GM19240 (cell line): ENCODE measurements around the gene CLCN1.

ENCODE experiments used
- DNase-seq: peaks from one replicate; pipeline ENCODE4 v3.0.0; 2011; ENCODE audit warnings: low spot score; ENCODE audit not compliant: insufficient read length

The CLCN1 gene

DNA sequence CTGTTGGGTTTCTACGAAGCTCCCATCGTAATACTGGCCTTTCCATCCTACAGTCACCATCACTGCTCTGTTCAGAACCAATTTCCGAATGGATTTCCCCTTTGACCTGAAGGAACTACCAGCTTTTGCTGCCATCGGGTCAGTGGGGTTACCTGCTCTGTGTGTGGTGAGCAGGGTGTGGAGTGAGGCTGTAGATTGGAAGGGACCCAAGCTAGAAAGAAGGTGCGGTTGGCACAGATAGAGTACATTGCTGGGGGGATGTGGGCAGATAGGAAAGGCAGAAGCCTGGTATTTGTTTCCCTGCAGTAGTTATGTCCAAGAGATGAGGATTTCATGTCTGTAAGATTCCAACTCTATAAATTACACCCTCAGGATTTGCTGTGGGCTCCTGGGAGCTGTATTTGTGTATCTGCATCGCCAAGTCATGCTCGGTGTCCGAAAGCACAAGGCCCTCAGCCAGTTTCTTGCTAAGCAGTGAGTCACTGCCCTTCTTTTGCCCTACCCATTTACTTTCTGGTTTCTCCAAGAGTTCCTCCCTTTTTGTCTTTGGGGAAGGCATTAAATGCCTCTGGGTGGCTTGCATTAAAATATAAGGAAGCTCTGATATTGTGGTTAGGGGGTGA lies 15.4 kb downstream of the CLCN1 start:
- no peak for DNase-seq

DNA sequence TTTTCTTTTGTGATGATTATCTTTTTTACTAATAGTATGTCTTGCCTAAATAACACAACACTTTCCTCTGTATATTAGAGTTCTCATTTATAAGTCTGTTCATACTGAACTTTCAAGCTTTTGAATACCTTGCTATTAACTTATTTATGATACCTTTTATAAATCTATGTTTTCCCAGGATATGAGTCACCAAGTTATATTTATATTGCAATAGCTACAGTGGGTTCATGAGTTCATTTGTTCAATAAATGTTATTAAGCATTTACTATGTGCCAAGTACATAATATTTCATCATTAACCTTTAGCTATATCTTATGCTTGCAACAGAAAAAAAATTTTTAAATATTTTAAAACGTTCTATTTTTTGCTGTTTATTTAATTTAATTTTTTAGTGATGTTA lies 18.3 kb downstream of the CLCN1 start:
- no peak for DNase-seq

DNA sequence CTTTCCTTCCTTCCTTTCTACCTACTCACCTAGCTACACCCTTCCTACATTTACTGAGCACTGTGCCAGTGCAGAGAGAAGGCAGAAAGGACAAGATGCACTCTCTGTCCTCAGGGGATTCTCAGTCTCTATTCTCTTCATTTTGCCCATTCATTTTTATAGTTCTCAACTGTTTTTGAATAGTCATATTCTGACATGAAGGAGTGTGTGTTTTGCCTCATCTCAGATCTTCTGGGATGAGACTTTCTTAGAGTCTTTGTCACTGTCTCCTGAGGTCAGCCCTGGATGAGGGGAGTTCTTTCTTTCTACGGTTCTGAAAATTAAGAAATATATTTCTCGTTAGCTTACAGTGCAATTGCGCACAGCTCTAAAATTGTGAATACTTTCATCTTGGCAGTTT lies 21.3 kb downstream of the CLCN1 start:
- no peak for DNase-seq

DNA sequence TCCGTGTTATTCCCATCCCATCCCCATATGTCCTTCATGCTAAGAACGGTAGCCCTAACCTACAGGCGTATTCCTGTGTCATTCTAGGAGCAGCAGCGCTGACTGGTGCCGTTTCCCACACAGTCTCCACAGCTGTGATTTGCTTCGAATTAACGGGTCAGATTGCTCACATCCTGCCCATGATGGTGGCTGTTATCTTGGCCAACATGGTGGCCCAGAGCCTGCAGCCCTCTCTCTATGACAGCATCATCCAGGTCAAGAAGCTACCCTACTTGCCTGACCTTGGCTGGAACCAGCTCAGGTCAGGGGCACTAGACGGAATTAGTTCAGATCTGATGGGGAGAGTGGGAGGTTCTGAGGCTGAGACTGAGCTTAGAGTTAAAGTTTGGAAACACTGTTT lies 25.9 kb downstream of the CLCN1 start:
- DNase-seq, result no peak

DNA sequence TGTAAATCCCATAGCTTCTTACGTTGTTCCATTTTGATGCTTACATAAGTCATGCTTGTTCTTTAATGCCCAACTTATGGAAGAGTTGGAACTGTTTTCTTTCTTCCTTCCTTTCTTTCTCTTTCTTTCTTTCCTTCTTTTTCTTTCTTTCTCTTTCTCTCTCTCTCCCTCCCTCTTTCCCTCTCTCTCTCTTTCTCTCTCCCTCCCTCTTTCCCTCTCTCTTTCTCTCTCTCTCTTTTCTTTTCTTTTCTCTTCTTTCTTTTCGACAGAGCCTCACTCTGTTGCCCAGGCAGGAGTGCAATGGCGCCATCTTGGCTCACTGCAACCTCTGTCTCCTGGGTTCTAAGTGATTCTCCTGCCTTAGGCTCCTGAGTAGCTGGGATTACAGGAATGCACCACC lies 27.7 kb downstream of the CLCN1 start:
- DNase-seq, result no peak

DNA sequence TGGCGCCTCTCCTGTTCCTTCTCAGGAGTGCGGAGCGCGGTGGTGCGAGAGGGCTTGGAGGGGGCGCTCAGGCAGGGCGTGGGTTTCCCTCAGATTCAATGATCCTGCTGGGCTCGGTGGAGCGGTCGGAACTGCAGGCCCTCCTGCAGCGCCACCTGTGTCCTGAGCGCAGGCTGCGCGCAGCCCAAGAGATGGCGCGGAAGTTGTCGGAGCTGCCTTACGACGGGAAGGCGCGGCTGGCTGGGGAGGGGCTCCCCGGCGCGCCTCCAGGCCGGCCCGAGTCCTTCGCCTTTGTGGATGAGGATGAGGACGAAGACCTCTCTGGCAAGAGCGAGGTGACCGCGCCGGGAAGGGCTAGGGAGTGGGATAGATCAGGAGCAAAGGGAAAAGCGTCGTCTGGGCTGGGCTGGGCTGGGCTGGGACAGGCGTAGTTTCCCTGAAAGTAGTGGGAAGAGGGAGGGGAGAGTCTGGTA lies 29.6 kb downstream of the CLCN1 start:
- DNase-seq, result no peak

DNA sequence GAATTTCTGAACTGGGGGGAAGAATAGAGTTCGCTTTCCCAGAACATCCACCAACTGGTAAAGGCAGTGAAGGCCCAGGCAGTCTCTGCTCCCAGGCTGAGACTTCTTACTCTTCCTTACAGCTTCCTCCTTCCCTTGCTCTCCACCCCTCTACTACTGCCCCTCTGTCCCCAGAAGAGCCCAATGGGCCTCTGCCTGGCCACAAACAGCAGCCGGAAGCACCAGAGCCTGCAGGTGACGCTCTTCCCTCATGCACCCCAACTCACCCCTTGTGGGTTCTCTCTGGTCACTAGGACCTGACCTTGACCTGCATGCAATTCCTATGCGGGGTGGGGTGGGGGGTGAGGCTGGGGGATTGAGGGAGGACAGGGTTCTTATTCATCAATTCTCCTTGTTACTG lies 30.1 kb downstream of the CLCN1 start:
- DNase-seq, result no peak

DNA sequence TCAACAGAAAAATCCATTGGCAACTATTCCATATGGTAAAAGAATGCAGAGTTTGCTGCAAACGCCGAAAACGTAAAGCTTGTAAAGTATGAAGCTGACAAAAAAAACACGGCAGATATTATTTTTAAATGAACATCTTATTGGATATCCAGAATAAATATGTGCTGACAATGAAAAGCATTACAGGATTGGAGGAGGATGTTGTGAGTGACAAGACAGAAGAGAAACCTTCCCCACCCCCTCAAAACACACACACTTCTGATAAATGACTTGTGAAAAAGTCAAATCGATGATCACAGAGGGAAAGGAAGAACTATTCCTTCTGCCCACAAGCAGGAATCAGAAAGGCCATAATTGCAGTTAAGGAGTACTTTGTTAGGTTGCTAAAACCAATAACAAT lies 32.0 kb downstream of the CLCN1 start:
- DNase-seq, result no peak

DNA sequence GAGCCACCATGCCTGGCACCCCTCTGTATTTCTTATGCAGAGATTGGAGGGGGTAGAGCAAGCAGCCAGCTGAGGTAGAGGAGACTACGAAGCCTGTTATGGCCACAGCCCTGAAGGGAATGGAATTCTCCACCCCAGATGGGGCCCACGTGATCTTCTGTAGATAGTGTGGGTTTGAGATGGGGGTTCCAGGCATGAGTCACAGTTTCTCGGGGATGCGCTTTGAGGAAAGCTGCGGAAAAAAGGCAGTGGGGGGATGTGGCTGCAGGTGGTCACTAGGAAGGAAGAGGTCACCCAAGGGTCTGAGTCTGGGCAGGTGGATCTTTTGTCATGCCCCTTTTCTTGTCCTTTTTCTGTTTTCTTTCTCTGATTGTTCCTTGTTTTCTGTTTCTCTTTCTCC lies 35.1 kb downstream of the CLCN1 start:
- DNase-seq, result no peak

DNA sequence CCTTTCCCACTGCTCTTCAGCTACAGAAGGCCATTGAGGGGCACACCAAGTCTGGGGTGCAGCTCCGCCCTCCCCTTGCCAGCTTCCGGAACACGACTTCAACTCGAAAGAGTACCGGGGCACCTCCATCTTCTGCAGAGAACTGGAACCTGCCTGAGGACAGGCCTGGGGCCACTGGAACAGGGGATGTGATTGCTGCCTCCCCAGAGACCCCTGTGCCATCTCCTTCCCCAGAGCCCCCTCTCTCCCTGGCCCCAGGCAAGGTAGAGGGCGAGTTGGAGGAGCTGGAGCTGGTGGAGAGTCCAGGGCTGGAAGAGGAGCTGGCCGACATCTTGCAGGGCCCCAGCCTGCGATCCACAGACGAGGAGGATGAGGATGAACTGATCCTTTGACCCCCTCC lies 35.7 kb downstream of the CLCN1 start:
- no peak for DNase-seq

DNA sequence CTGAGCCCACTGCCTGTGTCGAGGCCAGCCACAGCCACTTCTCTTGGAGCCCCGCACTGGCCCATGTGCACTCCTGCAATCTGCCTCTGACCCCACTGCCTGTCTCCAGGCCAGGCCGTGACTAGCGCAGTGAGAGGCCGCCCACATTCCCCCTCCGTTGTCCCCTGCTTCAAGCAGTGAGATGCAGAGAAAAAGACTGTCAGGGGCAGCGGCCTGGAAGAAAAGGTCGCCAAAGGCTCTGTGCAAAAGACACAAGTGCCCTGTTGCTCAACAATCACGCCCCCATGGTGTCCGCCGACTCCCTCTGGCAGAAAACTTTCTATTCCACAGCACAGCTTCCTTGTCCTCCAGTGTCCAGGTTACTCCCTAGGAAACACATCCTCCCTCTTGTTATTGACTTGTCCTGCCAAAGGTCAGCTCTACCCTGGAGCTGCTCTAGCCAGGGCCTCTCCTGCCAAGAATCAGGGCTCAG lies 36.7 kb downstream of the CLCN1 start:
- no peak for DNase-seq

DNA sequence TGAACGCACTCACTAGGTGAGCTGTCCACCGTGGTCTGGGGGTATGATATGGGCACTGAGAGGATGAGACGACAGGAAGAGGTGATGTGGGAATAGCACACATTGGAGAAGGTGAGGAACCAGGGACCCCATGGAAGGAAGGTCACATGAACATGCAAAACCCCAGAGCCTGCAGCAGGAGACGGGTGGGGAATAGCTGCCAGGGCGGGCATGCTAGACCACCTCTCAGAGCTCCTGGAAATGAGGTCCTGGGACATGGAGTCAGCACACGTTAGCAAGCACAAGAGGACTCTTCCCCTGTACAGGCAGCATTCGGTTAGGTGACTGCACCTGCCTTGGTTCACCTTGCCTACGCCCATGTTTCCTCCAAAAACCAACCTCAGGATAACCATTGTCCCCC lies 38.5 kb downstream of the CLCN1 start:
- no peak for DNase-seq

DNA sequence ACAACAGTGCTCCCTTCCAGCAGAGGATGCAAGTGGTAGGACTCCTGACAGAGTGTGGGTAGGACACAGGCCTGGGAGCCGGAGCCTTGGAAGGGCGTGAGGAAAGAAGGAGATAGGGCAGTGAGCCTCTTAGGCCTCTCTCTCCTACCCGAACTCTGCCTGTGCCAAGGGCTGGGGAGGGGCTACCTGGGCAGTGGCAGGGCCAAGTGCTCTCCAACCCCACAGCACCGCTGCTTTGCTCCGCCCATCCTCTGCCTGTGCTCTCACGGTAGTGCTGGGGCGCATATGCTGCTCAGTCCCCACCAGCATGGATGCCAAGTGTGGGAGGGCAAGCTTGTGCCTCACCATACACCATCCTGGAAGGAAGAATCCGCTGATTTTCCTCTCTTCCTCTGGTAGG lies 39.1 kb downstream of the CLCN1 start:
- no peak for DNase-seq

DNA sequence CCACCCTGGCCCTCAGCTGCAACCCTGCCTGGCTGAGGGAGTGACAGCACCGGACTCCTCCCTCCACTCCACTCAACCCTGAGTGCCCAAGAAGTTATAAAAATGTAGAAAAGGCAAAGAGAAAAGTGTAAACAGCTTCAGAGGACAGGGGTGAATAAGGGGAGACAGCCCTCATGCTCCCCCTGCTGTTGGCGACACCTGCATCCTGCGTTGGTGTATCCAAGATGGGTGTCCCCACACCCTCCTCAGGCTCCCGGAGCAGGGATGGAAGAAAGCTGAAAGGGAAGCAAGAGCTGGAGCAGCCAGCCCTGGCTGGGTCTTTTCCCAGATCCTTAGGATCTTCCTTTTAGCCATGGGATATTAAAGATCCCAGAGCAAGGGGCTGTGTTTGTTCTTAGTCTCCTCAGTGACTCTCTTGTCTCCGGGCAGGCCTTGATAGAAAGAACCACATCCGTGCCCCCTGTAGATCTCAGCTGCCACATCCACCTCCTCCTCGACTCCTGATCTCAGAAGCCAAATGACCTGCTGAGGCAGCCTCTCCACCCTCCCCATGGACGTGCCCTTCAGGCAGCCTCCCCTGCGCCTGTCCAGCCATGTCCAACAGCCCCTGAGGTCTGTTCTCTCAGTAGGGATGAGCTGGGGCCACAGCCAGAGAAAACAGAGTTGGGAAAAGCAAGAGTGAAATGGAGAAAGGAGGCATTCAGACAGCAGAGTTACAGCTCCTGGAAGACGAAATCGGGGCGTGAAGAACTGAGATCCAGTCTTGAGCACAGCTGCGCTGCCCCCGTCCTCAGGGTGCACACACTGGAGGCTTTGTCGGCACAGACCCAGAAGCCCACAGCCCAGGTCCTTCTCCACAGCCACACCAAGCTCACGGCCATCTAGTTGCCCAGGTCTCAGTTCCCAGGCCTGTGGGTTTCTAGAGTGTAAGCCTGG lies 39.8 kb downstream of the CLCN1 start:
- DNase-seq, result no peak

DNA sequence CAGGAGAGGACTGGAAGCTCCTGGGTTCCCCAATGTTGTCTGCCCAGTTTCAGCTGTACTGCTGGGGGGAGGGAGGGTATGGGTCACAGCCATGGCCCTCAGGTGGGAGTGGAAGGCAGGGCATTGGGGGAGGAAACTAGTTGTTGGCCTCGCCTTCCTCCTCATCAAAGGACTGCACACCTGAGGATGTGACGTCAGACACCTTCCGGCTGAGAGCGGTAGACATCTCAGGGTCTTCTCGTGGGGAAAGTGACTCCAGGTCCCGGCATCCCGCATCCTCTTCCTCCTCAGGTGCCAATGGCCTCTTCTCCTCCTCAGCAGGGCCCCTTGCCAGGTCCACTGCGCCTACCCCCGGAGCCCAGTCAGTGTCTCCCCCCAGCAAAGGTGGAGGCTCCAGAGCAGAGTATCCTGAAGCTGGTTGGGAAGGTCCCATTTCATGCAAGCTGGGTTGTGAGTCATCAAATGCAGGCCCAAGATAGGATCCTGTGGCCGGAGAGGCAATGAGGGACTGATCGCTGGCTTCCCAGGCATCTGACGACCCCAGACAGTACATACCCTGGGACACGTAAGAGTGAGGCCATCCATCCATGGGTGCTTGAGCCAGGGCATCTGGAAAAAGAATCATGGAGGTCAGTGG lies 40.6 kb downstream of the CLCN1 start:
- DNase-seq, result no peak

DNA sequence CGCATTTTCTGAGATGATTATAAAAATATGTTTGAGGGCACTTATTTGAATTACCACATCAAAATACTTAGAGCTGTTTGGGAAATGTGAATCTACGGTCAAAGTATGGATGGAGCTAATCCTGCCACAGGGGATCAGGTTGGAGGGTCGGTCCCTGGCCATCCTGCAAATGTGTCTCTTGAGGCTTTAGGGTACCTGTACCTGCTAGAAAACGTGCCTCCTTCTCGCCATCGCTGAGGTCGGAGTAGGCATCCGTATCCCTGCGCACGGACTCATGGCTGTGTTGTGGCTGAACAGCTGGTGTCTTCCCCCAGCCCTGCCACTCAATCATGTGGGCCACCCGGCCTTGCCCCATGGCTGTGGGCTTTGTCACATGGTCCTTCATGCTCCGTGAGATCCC lies 42.7 kb downstream of the CLCN1 start:
- DNase-seq, result no peak

DNA sequence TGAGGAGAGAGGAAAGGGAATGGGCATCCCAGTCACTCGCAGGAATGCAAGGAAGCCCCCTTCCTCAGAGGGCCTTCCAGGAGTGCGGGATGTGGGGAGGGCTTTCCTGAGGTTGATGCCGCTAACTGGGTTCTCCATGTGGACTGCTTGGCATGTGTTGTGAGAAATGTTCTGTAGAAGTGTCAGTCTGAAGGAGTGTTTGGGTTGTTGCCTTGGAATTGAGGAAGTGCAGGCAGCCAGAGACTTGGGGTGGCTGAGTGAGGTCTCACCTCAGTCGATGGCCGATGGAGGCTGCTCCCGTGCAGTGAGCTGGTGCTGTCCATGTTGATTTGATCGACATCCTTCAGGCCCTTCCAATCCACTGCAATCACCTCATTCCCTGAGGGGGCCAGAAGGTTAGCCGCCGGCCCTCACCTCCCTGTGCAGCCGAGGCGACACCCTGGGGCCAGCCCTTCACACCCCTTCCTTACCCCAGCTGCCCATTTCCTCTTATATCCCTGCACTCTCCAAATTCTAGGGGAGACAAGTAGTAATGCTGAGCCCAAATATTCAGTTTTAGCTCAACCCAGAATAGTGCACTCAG lies 44.0 kb downstream of the CLCN1 start:
- no peak for DNase-seq

DNA sequence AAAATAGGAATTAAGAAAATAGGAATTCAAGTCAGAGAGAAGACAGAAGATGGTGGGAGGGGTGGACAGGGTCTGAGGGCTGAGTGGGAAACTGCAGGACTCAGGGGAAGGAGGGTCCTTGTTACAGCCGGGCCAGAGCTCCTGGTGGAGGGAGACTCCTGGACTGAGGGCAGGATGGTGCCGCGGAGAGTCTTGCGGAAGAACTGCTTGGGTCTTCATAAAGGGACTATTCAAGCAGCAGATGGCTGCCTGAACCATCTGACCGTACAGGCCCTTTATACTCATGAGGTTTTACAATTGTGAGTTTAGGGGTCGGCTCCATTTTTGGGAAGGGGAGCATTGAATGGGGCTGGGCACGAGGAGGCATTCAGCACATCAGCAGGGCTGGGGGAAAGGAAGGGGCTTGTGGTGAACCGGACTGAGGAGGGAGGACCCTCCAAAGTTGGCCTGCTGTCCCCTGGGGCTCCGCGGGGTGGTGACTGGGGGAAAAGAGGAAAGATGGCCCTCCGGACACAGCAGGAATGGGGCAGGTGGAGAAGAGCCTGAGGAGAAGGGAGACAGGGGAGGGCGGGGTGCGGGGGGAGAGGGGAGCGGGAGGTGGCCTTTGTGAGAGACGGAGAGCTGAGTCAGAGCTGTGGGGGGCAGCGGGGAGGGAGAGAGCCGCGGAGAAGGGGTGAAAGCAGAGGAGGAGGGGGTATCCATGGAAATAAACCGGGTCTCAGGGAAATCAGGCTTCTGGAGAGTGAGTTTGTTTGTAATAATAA lies 45.1 kb downstream of the CLCN1 start:
- no peak for DNase-seq

DNA sequence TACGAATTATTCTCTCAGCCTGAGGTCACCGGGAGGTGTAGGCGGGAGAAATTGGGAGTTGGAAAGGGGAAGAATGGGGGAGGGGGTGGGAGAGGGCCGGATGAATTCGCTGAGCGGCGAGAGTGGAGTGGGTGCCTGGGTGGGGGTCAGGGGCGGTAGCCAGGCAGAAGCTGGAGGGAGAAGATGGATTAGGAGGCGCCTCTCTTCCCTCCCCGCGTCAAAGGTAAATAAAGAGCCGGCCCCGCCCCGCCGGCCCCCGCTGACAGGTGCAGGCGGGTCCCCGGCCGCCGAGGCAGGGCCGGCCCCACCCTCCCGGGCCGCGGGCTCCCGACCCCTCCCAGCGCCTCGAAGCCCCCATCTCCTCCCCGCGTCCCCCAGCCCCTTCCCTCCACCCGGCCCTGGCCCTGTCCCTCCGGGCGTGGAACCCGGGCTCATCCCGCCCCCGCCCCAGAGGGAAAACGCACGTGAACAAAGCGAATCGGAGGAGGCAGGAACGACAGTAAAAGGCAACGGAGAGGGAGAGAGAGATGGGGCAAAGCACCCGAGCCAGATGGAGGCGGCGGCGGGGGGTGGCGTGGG lies 45.7 kb downstream of the CLCN1 start:
- no peak for DNase-seq

DNA sequence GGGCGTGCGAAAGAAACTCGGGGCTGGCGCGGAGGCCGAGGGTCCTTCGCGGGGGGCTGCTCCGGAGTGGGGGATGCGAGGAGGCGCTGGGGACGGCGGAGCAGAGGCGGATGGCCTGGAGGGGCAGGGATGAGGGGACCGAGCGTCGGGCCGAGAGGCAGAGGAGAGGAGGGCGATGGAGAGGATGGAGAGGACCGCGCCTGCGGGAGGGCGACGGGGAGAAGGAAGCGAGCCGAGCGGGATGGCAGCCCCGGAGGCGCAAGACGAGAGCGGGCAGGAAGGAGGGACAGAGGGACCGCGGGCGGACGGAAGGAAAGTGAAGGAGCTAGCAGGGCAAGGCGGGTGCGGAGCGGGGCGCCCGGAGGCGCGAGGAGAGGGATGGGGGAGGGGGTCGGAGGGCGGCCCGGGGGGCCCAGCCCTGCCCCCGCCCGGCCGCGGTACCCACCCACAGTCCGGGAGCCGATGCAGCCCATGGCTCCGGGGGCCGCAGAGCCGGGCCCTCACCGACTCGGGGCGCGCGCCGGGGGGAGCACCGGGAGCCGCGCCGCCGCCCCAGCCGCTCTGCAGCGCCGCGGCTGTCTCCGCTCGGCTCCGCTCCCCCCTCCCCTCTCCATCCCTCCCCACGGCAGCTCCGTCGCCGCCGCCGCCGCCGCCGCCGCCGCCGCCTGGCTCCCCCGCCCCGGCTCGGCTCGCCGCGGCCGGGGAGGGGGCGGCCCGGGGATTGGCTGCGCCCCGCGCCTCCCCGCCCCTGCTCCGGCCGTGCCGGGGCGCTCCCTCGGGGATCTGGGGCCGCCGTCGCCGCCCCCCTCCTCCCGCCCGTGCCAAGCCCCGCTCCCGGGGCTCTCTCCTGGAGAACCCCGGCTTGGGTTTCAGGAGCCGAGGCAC lies 46.5 kb downstream of the CLCN1 start, which contains the start of gene FAM131B:
Gene FAM131B, minus strand, starts transcription at position 583 of the 885 bp plus-strand sequence. Its CDS starts 110 bp downstream, at position 473.
- no peak for DNase-seq
